ENCODE data around the gene KRT15. TPM values are rescaled to one million over a fixed set of nuclear protein-coding genes. Genes with fewer than 3 reads are reported as not detected.

Gene KRT15
- total and polyA plus RNA-seq, 2 of the 8 experiments (the other 6 are each of a cell fraction or from before 2014, with no cell fraction given): 0.11 to 0.13 TPM

GRCh38 chr17:41504246-41504977 is 14.3 kb downstream of the KRT15 start:
- ChIA-PET POLR2A (ENCODE audit: partially characterized antibody) (interaction anchor here (5.6 kb wide), 1 partner anchor 24 kb away, joined by 32 read pairs; the partner anchor contains the start of gene KRT19), CTCF (ENCODE audit: partially characterized antibody) (interaction anchor here (0.6 to 33.9 kb wide), 9 partner anchors 8 to 1331 kb away, joined by 3 to 427 read pairs (median 4); partner anchors contain the start of gene KRT36)
- H3K36me3 ChIP-seq (ENCODE audit: control insufficient read depth in 2 of 4, insufficient read depth in 4 of 4, low read length in 3 of 4): no peaks in the 10 kb centered on the region
- H3K56ac ChIP-seq (replicated peaks; ENCODE audit: insufficient read length, low read depth, low read length): no peak overlapping the region
- H3K27ac ChIP-seq (ENCODE audit: low read depth, low read length): no peak overlapping the region
- no peak overlapping the region for H4K91ac ChIP-seq (replicated peaks; ENCODE audit: insufficient read length, low read length)
- no peak overlapping the region for H3K4me3 ChIP-seq (ENCODE audit: extremely low read depth in 1 of 4, insufficient read depth in 2 of 4, low read depth in 3 of 4, low read length in 4 of 4)
- no peak overlapping the region for H2BK12ac ChIP-seq (ENCODE audit: low read depth, low read length)
- no peak overlapping the region for H3K18ac ChIP-seq (ENCODE audit: extremely low read depth, low read length)
- H3K9me3 ChIP-seq (ENCODE audit: insufficient read depth in 2 of 2, low read depth in 1 of 2, low read length in 1 of 2): no peaks in the 10 kb centered on the region
- no peak for FAIRE-seq
- no peak overlapping the region for H3K14ac ChIP-seq (ENCODE audit: insufficient read length)
- H4K8ac ChIP-seq (ENCODE audit: extremely low read depth, insufficient read depth, low read length): peak overlapping the region; percentile 29; the same call in 1 of the 2 replicates
- no peaks in the 10 kb centered on the region for H3K79me2 ChIP-seq (ENCODE audit: control insufficient read depth in 1 of 2, insufficient read depth in 2 of 2, low read length in 2 of 2)
- H3K23ac ChIP-seq (ENCODE audit: insufficient read length): no peak overlapping the region
- no peak overlapping the region for H2BK20ac ChIP-seq (ENCODE audit: low read length)
- 83% methylated on average over 8 of the region's 8 CpGs; no CpG with 5 or more reads in 1 of the 2 experiments for WGBS, 2 experiments (ENCODE audit: extremely low coverage in 1 of 2, insufficient coverage in 1 of 2, insufficient read length in 1 of 2, insufficient replicate concordance in 2 of 2, low coverage in 1 of 2, low lambda C conversion rate in 2 of 2, missing lambda C conversion rate in 1 of 2)
- no peak overlapping the region for H4K5ac ChIP-seq (ENCODE audit: insufficient read length, low read depth, low read length)
- H3K4ac ChIP-seq (replicated peaks; ENCODE audit: insufficient read length, low read depth, low read length): no peak overlapping the region
- H2BK15ac ChIP-seq (ENCODE audit: low read length): 0 out of 2 replicates have a peak overlapping the region, but pooled peaks have one; percentile 61
- H2AK5ac ChIP-seq (ENCODE audit: low read depth, low read length): no peak overlapping the region
- H3K4me2 ChIP-seq (ENCODE audit: insufficient read depth in 1 of 2, low read depth in 2 of 2, low read length in 2 of 2): no peak overlapping the region
- H3K4me1 ChIP-seq (replicated peaks in 1 of 4; ENCODE audit: control insufficient read depth in 3 of 4, insufficient read depth in 4 of 4, low read length in 3 of 4): peaks cover 0 to 19% (median 11%) of the 10 kb centered on the region in 4 experiments; a peak in 6 of 7 replicates
- no peaks in the 10 kb centered on the region for H3K79me1 ChIP-seq (ENCODE audit: low read depth, low read length)
- no peak overlapping the region for H2BK120ac ChIP-seq (replicated peaks; ENCODE audit: low read depth, low read length)
- no peaks in the 10 kb centered on the region for H4K20me1 ChIP-seq (replicated peaks in 1 of 2; ENCODE audit: control insufficient read depth in 1 of 2, insufficient read depth in 2 of 2, low read length in 2 of 2)
- no peak overlapping the region for H2BK5ac ChIP-seq (ENCODE audit: low read depth, low read length)
- no peak for DNase-seq (ENCODE audit: low read depth in 1 of 2, low spot score in 2 of 2)
- H2AFZ ChIP-seq (ENCODE audit: low read length): no peak overlapping the region
- H3K9ac ChIP-seq (replicated peaks in 1 of 4; ENCODE audit: extremely low read depth in 1 of 4, low read depth in 3 of 4, low read length in 3 of 4): no peak overlapping the region
- no peaks in the 10 kb centered on the region for H3K27me3 ChIP-seq (replicated peaks in 1 of 4; ENCODE audit: control insufficient read depth in 3 of 4, extremely low read depth in 1 of 4, insufficient read depth in 3 of 4, low read length in 3 of 4)
- H3K23me2 ChIP-seq (ENCODE audit: low read depth, low read length): no peaks in the 10 kb centered on the region
- no peak for TF ChIP-seq JUND (IDR thresholded peaks at IDR 0.05; ENCODE audit: low read length)
- no peak for TF ChIP-seq EZH2 (IDR thresholded peaks at IDR 0.05; ENCODE audit: low read depth, low read length, severe bottlenecking)
- TF ChIP-seq RFX5 (IDR thresholded peaks at IDR 0.05; ENCODE audit: borderline replicate concordance, low read depth, low read length): no peak
- no peak for TF ChIP-seq SRF (IDR thresholded peaks at IDR 0.05; ENCODE audit: low read depth, low read length)
- no peak for TF ChIP-seq GTF2F1 (IDR thresholded peaks at IDR 0.05; ENCODE audit: borderline replicate concordance, low read depth, low read length)
- no peak for TF ChIP-seq KDM1A (IDR thresholded peaks at IDR 0.05; ENCODE audit: borderline replicate concordance, low read length)
- TF ChIP-seq ATF2 (IDR thresholded peaks at IDR 0.05; ENCODE audit: low read length): no peak
- TF ChIP-seq SP2 (IDR thresholded peaks at IDR 0.05; ENCODE audit: low read length): no peak
- no peak for TF ChIP-seq GABPA (IDR thresholded peaks at IDR 0.05; ENCODE audit: borderline replicate concordance, insufficient read depth, low read length)
- TF ChIP-seq EP300 (IDR thresholded peaks at IDR 0.05; ENCODE audit: borderline replicate concordance in 1 of 2, low read depth in 2 of 2, low read length in 2 of 2): no peak
